Lung (tissue), 12 donors: ENCODE measurements around the gene POLE. TPM values are rescaled to one million over a fixed set of nuclear protein-coding genes. Genes with fewer than 3 reads are reported as not detected.

Experiments
- ATAC-seq: fragments of 200-7000 bp; cut with Tn5 transposase; one replicate; pipeline ENCODE4 v1.9.1; 2020; ENCODE audit warnings: moderate number of reproducible peaks; ENCODE audit not compliant: insufficient read depth, low FRiP score
- DNase-seq, 3 donors: peaks; one replicate each; pipeline ENCODE4 v3.0.0-alpha.2; 2013 to 2017
- H3K27ac ChIP-seq, 2 donors: one replicate each; pipeline ENCODE4 v1.5.1; 2013; ENCODE audit warnings: mild to moderate bottlenecking in 2 of 2, moderate library complexity in 2 of 2, control low read depth in 1 of 2, inconsistent platforms in 1 of 2, low read depth in 1 of 2, low read length in 1 of 2
- H3K27me3 ChIP-seq, 3 donors: one replicate each; pipeline ENCODE4 v1.5.1; 2013; ENCODE audit warnings: low read length in 2 of 3; ENCODE audit not compliant: control insufficient read depth in 3 of 3, insufficient read depth in 3 of 3
- H3K36me3 ChIP-seq, 4 donors: one replicate each; pipeline ENCODE4 v1.5.1; 2013; ENCODE audit warnings: low read length in 4 of 4, mild to moderate bottlenecking in 1 of 4, moderate library complexity in 1 of 4; ENCODE audit not compliant: control insufficient read depth in 4 of 4, insufficient read depth in 4 of 4
- H3K4me1 ChIP-seq, 5 donors: one replicate each; pipeline ENCODE4 v1.5.1; 2013; ENCODE audit warnings: low read length in 5 of 5, mild to moderate bottlenecking in 2 of 5, moderate library complexity in 1 of 5; ENCODE audit not compliant: control insufficient read depth in 5 of 5, insufficient read depth in 5 of 5
- H3K4me3 ChIP-seq: one replicate; pipeline ENCODE4 v1.5.1; 2013; ENCODE audit warnings: mild to moderate bottlenecking, control low read depth, moderate library complexity
- H3K9ac ChIP-seq, 2 donors: one replicate each; pipeline ENCODE4 v1.5.1; 2013; ENCODE audit warnings: low read length in 2 of 2, control low read depth in 1 of 2; ENCODE audit not compliant: insufficient read depth in 1 of 2
- H3K9me3 ChIP-seq, 4 donors: one replicate each; pipeline ENCODE4 v1.5.1; 2013; ENCODE audit warnings: low read length in 3 of 4, mild to moderate bottlenecking in 1 of 4, moderate library complexity in 1 of 4; ENCODE audit not compliant: control insufficient read depth in 4 of 4, insufficient read depth in 3 of 4
- WGBS, 2 donors: extraction: QIAGEN DNeasy Blood & Tissue Kit; methylation state at CpG; one replicate each; pipeline ENCODE4 v1.1.7; 2013; 5-methylcytosine and 5-hydroxymethylcytosine counted together
- polyA plus RNA-seq, 2 donors: library from polyadenylated mRNA; stranded (reverse); fragments of 200-250 nt; gene quantifications; one replicate each; pipeline ENCODE4 v1.2.1, GENCODE V29; 2013
- total RNA-seq, 2 donors: library from RNA; depleted of rRNA in 1 of 2; stranded (reverse); fragments of >200 nt in 1 of 2; gene quantifications; one replicate each; pipeline ENCODE4 v1.2.1, GENCODE V29; 2014 to 2021
- TF ChIP-seq, protein P1 (sequence below): IDR thresholded peaks from 2 replicates; pipeline ENCODE4 v1.5.1; 2012; ENCODE audit warnings: mild to moderate bottlenecking; ENCODE audit errors: control extremely low read depth, extremely low read depth
- donor health status: control.
- donor health status: control.
- donor health status: Bipolar disorder and iron deficiency.
- donor health status: healthy.
- donor health status: DM: yes; HTN: yes; CAD: no.

POLE gene
- total and polyA plus RNA-seq, 4 donors = 9.3 to 49.9 (median 25.3) TPM

GRCh38 chr12:132606466-132606865, 80.7 kb downstream of the POLE start:
- 68 to 72% methylated on average over 16 of the region's 16 CpGs for WGBS, 2 donors
- Histone ChIP-seq H3K9ac (no peak overlapping the region), H3K36me3 (no peaks in the 10 kb centered on the region), H3K9me3 (peaks cover 0 to 5% (median under 1%) of the 10 kb centered on the region in 4 donors), H3K4me1 (peaks cover 0 to 34% (median 3%) of the 10 kb centered on the region in 5 donors), H3K4me3 (no peak overlapping the region), H3K27ac (no peak overlapping the region), H3K27me3 (peaks cover 0 to 51% (median 20%) of the 10 kb centered on the region in 3 donors)
- no peak for DNase-seq
- TF ChIP-seq, protein P1, sequence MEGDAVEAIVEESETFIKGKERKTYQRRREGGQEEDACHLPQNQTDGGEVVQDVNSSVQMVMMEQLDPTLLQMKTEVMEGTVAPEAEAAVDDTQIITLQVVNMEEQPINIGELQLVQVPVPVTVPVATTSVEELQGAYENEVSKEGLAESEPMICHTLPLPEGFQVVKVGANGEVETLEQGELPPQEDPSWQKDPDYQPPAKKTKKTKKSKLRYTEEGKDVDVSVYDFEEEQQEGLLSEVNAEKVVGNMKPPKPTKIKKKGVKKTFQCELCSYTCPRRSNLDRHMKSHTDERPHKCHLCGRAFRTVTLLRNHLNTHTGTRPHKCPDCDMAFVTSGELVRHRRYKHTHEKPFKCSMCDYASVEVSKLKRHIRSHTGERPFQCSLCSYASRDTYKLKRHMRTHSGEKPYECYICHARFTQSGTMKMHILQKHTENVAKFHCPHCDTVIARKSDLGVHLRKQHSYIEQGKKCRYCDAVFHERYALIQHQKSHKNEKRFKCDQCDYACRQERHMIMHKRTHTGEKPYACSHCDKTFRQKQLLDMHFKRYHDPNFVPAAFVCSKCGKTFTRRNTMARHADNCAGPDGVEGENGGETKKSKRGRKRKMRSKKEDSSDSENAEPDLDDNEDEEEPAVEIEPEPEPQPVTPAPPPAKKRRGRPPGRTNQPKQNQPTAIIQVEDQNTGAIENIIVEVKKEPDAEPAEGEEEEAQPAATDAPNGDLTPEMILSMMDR = no peak
- no peak for ATAC-seq

DNA sequence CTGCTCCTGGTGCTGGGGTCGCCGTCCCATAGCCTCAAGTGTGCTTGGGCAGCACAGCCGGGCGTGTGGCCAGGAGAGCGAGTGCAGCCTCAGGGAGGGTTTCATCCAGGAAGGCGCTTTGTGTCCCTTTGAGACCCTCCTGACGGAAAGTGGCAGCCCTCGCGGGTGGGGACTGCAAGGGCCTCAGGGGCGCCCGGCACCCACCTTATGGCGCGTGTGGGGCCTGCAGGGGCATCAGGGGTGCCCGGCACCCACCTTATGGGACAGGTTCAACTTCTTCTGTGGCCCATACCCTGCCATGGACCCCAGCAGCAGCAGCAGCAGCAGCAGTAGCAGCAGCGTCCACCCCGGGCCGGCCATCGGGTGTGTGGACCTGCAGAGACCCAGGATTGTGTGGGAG, 81.2 kb downstream of the POLE start:
- no peaks in the 10 kb centered on the region for H3K36me3 ChIP-seq
- no peak overlapping the region for H3K27ac ChIP-seq
- ATAC-seq (no peak), DNase-seq (no peak)
- H3K9me3 ChIP-seq = peaks cover 0 to 2% (median 0%) of the 10 kb centered on the region in 4 donors
- peaks cover 0 to 38% (median 7%) of the 10 kb centered on the region in 5 donors for H3K4me1 ChIP-seq
- peaks cover 0 to 49% (median 20%) of the 10 kb centered on the region in 3 donors for H3K27me3 ChIP-seq
- no peak overlapping the region for H3K9ac ChIP-seq
- TF ChIP-seq, protein P1 = no peak
- no peak overlapping the region for H3K4me3 ChIP-seq
- 83 to 89% methylated on average over 18 of the region's 18 CpGs for WGBS, 2 donors

- 67 to 75% methylated on average over 16 of the region's 16 CpGs for WGBS, 2 donors
- ATAC-seq = no peak
- Histone ChIP-seq H3K4me3 (no peak overlapping the region), H3K27ac (no peak overlapping the region), H3K9ac (no peak overlapping the region), H3K9me3 (no peaks in the 10 kb centered on the region), H3K27me3 (peaks cover 0 to 44% (median 16%) of the 10 kb centered on the region in 3 donors), H3K4me1 (peaks cover 0 to 36% (median 7%) of the 10 kb centered on the region in 5 donors), H3K36me3 (no peaks in the 10 kb centered on the region)
- DNase-seq = no peak
- TF ChIP-seq, protein P1 = no peak
Observed at GRCh38 chr12:132604668-132605441, 82.3 kb downstream of the POLE start.
